Frontal cortex (tissue), 1 donor: ENCODE measurements around the gene SIGLEC14. TPM values are rescaled to one million over a fixed set of nuclear protein-coding genes. Genes with fewer than 3 reads are reported as not detected.

ENCODE experiments used
- small RNA-seq: library from RNA; depleted of rRNA; stranded (forward); fragments of <200 nt; gene quantifications from one replicate; pipeline ENCODE3, GENCODE V24; 2014
- total RNA-seq: library from RNA; depleted of rRNA; stranded (reverse); fragments of >200 nt; gene quantifications from one replicate; pipeline ENCODE4 v1.2.3, GENCODE V29; 2014

SIGLEC14 gene
- total RNA-seq, 1 donor from 2014 or later: 0.41 TPM

Small RNA genes lying within 50 kb of the gene (small RNA-seq; reads per million reads assigned to genes)
- gene AC018755.2 (not detected), gene MIR125A (not detected), gene MIR99B (3.4 reads per million, percentile 89 among the genes with 10 or more reads in this experiment), gene MIRLET7E (not detected)

Other genes with a start within 250 kb of the SIGLEC14 start
- 1.2 TPM for gene SIGLEC10, start 229.2 kb downstream of the SIGLEC14 start, total RNA-seq
- gene SIGLEC8, start 188.4 kb downstream of the SIGLEC14 start, total RNA-seq: 0.82 TPM
- not detected for gene CEACAM18, start 168.3 kb downstream of the SIGLEC14 start, total RNA-seq
- gene SIGLEC12, start 145.0 kb downstream of the SIGLEC14 start, total RNA-seq: not detected
- not detected for gene SIGLEC6, start 115.2 kb downstream of the SIGLEC14 start, total RNA-seq
- gene ZNF175, start 75.5 kb downstream of the SIGLEC14 start, total RNA-seq: 7.3 TPM
- under 0.01 TPM for gene SIGLEC5, start 16.4 kb downstream of the SIGLEC14 start, total RNA-seq
- gene SPACA6, start 46.5 kb upstream of the SIGLEC14 start, total RNA-seq: 3.7 TPM
- 3.3 TPM for gene HAS1, start 77.2 kb upstream of the SIGLEC14 start, total RNA-seq
- gene FPR1, start 105.1 kb upstream of the SIGLEC14 start, total RNA-seq: 4.5 TPM
- 0.41 TPM for gene FPR2, start 114.4 kb upstream of the SIGLEC14 start, total RNA-seq
- gene FPR3, start 148.3 kb upstream of the SIGLEC14 start, total RNA-seq: under 0.01 TPM
- gene ZNF577, start 241.1 kb upstream of the SIGLEC14 start, total RNA-seq: 64.8 TPM